ENCODE data around the gene HOXD9.

Gene HOXD9

DNA sequence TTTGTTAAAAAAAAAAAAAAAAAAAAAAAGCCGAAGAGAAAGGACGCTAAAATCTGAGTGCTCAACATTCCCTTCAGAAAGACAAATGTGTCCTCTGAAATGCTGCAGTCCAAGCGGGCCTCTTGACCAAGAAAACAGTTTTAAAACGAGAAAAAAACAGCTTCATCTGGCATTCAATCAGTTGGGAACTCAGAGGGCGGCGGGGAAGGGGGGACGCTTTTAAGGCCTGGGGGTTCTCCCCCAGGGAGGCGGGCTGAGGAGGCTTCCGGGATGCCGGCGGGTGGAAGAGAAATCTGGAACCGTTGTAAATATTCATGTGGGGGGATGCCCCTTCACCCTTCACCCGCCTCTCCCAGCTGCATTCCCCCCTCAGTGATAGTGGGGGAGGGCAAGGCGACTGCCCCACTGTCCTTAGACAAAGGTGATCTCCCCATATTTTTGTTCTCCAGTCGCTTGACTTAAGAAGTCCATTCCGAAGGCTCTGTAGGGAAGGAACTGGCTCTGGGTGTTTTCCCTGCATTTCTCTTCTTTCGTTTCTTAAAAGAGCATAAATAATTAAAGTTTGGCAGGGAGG lies 18.7 kb upstream of the HOXD9 start:
- H3K27me3 ChIP-seq (ENCODE audit: control insufficient read depth, insufficient read depth, low read length): peaks cover 93% of the 10 kb centered on the region
- H3K36me3 ChIP-seq (ENCODE audit: control insufficient read depth, insufficient read depth, low read length): no peaks in the 10 kb centered on the region
- H3K4me1 ChIP-seq (ENCODE audit: control insufficient read depth, insufficient read depth, low read length): no peaks in the 10 kb centered on the region
- H3K9me3 ChIP-seq (ENCODE audit: control insufficient read depth, low read length): no peaks in the 10 kb centered on the region
- H3K9ac ChIP-seq (ENCODE audit: low read length): no peak overlapping the region
- no peak overlapping the region for H3K4me3 ChIP-seq (ENCODE audit: low read length)

DNA sequence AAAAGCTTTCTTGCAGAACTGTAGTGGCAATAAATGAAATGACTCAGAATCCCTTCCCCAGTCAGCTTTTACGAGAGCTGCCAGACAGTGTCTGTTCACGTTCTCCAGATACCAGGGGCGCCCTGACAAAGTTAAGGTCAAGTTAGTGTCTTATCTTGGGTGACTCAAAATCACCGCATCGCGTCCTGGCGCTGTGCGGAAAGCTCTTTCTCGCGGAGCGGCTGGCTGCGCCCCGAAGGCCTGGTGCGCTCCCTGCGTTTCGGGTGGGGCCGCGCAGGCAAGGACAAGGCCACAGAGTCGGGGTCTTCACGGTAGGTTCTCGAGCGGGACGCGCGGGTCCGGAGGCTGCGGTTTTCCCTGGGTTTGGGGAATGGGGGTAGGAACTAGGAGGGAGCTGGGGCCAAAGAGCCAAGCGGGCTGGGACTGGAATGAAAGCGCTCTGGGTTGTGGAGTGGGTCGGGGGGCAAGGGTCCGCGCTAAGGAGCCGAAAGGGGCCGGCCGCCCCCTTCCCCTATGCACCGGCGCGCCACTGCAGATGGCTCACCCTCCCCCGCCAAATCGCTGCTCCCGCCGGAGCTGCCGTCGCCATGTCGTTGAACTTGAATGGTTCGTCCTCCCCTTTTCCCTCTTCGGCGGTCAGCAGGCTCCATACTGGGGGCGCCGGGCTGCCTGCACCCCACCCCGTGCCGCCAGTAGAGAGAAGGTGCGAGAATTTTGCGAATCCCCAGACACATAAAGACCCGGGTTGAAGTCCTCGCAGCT lies 18.0 kb upstream of the HOXD9 start:
- H3K4me3 ChIP-seq (ENCODE audit: low read length): no peak overlapping the region
- no peaks in the 10 kb centered on the region for H3K36me3 ChIP-seq (ENCODE audit: control insufficient read depth, insufficient read depth, low read length)
- peaks cover 93% of the 10 kb centered on the region for H3K27me3 ChIP-seq (ENCODE audit: control insufficient read depth, insufficient read depth, low read length)
- no peaks in the 10 kb centered on the region for H3K4me1 ChIP-seq (ENCODE audit: control insufficient read depth, insufficient read depth, low read length)
- no peaks in the 10 kb centered on the region for H3K9me3 ChIP-seq (ENCODE audit: control insufficient read depth, low read length)
- no peak overlapping the region for H3K9ac ChIP-seq (ENCODE audit: low read length)

DNA sequence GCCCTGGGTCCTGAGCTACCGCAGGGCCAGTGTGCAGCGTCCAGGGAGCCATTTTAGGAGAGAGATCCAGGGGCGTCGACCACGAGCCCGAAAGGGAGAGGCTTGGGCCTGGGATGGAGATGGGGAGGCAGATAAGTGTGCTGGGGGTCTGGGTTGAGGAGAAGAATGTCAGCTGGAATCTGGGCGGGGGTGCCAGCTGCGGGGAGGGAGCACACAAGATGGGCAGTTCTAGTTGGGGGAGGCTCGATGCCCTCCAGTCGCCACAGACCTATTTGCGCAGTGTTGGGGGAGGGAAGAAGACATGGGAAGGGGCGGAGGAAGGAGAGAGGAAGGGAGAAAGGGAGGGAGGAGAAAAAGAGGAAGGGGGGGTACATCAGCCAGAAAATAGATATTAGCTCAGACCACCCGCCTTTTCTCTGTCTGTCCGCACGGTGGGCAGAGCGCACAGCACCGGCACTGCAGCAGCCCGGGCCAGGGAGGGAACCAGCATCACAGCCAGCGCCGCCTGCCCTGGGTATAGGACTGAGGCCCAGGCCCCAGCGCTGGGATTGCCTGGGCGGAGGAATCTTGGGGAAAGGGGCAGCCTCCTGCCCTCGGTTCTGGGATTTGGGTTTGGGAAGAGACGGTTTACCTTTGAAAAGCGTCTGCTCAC lies 17.3 kb upstream of the HOXD9 start:
- Histone ChIP-seq H3K9me3 (ENCODE audit: control insufficient read depth, low read length) (no peaks in the 10 kb centered on the region), H3K27me3 (ENCODE audit: control insufficient read depth, insufficient read depth, low read length) (peaks cover 93% of the 10 kb centered on the region), H3K36me3 (ENCODE audit: control insufficient read depth, insufficient read depth, low read length) (no peaks in the 10 kb centered on the region), H3K4me1 (ENCODE audit: control insufficient read depth, insufficient read depth, low read length) (no peaks in the 10 kb centered on the region), H3K9ac (ENCODE audit: low read length) (no peak overlapping the region), H3K4me3 (ENCODE audit: low read length) (no peak overlapping the region)

DNA sequence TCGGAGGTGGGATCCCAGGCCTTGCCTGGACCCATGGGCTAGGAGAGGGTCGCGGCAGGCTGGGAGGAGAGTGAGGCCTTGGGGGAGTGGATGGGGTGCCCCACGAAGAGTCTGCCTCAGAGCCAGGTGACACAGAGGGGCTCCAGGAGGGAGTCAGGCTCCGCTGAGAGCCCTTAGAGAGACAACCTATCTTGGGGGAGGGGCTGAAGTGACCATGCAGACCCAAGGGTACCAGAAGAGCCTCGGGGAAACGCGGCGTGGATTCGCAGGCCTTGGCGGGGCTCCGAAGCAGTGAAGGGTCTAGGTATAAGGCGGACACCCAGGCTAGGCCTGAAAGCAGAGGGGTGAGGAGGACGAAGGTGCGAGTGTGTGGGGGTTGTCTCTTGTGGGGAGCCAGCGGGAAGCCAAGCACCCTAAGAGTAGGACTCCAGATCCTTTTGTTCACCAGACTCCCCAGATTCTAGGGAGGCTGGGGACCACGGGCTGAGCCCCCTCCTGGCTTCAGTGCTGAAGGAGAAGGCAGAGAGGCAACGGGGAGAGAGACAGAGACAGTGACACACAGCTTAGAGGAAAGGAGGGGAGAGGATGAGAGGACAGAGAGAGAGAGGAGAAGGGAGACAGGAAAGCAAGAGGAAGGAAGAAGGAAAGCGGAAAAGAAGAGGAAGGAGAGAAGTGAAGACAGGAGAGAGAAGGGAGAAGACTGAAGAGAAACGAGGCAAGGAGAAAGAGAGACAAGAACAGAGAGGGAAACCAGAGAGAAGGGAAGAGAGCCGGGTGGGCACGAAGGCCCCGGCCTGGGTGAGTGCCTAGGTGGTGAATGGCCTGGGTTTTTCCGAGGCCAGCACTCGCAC lies 16.6 kb upstream of the HOXD9 start:
- no peak overlapping the region for H3K9ac ChIP-seq (ENCODE audit: low read length)
- no peak overlapping the region for H3K4me3 ChIP-seq (ENCODE audit: low read length)
- H3K27me3 ChIP-seq (ENCODE audit: control insufficient read depth, insufficient read depth, low read length): peaks cover 93% of the 10 kb centered on the region
- H3K36me3 ChIP-seq (ENCODE audit: control insufficient read depth, insufficient read depth, low read length): no peaks in the 10 kb centered on the region
- H3K9me3 ChIP-seq (ENCODE audit: control insufficient read depth, low read length): no peaks in the 10 kb centered on the region
- no peaks in the 10 kb centered on the region for H3K4me1 ChIP-seq (ENCODE audit: control insufficient read depth, insufficient read depth, low read length)

DNA sequence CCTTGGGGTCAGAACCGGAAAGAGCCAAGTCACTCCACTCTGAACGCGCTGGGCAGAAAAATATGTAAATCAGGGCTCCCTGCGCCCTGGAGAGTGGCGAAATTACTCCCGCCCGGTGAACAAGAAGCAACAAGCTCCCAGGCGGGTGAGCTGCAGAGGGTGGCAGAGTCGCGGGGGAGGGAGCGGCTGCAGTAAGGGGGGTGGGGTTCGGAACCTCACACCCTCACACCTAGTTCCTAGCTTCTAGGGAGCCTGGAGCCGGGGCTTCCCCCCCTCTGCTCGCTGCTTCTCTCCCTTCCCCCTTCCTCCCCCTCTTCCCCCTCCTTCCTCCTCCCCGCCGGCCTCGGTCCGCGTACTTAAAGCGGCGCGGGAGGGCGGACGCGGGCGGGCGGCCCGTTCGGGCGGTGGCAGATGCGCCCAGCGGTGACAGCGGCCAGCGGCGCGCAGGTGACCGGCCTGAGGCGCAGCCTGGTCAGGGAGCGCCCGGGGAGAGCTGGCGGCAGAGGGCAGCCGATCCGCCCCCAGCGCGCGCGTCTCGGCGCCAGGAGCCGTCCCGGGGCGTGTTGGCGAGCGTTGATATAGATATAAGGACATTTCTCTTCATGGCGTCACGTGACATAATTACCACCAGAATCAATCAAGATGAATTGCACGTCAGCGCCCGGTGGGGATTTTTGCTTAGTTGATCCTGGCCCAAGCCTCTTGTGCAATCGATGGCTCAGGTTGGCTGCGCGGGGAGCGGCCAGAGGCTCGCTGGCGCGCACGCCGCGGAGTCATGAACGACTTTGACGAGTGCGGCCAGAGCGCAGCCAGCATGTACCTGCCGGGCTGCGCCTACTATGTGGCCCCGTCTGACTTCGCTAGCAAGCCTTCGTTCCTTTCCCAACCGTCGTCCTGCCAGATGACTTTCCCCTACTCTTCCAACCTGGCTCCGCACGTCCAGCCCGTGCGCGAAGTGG lies 15.7 kb upstream of the HOXD9 start, which contains the start of gene HOXD11:
TSS of gene HOXD11 (plus strand) at position 700 of the 959 bp plus-strand sequence. CDS start at position 776, 76 bp downstream.
- H3K36me3 ChIP-seq (ENCODE audit: control insufficient read depth, insufficient read depth, low read length): no peaks in the 10 kb centered on the region
- no peaks in the 10 kb centered on the region for H3K9me3 ChIP-seq (ENCODE audit: control insufficient read depth, low read length)
- H3K4me3 ChIP-seq (ENCODE audit: low read length): no peak within 1 kb of the TSS
- peaks cover 93% of the 10 kb centered on the region for H3K27me3 ChIP-seq (ENCODE audit: control insufficient read depth, insufficient read depth, low read length)
- H3K9ac ChIP-seq (ENCODE audit: low read length): no peak within 1 kb of the TSS
- no peaks in the 10 kb centered on the region for H3K4me1 ChIP-seq (ENCODE audit: control insufficient read depth, insufficient read depth, low read length)

DNA sequence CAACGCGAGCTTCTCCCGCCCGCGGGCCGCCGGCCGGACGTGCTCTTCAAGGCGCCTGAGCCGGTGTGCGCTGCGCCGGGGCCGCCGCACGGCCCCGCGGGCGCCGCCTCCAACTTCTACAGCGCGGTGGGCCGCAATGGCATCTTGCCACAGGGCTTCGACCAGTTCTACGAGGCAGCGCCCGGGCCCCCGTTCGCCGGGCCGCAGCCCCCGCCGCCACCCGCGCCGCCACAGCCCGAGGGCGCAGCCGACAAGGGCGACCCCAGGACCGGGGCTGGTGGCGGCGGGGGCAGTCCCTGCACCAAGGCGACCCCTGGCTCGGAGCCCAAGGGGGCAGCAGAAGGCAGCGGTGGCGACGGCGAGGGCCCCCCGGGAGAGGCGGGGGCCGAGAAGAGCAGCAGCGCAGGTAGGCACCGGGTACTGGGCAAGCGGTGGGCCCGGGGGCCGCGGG lies 14.8 kb upstream of the HOXD9 start:
- Histone ChIP-seq H3K27me3 (ENCODE audit: control insufficient read depth, insufficient read depth, low read length) (peaks cover 93% of the 10 kb centered on the region), H3K4me3 (ENCODE audit: low read length) (no peak overlapping the region), H3K9me3 (ENCODE audit: control insufficient read depth, low read length) (no peaks in the 10 kb centered on the region), H3K4me1 (ENCODE audit: control insufficient read depth, insufficient read depth, low read length) (no peaks in the 10 kb centered on the region), H3K36me3 (ENCODE audit: control insufficient read depth, insufficient read depth, low read length) (no peaks in the 10 kb centered on the region), H3K9ac (ENCODE audit: low read length) (no peak overlapping the region)

DNA sequence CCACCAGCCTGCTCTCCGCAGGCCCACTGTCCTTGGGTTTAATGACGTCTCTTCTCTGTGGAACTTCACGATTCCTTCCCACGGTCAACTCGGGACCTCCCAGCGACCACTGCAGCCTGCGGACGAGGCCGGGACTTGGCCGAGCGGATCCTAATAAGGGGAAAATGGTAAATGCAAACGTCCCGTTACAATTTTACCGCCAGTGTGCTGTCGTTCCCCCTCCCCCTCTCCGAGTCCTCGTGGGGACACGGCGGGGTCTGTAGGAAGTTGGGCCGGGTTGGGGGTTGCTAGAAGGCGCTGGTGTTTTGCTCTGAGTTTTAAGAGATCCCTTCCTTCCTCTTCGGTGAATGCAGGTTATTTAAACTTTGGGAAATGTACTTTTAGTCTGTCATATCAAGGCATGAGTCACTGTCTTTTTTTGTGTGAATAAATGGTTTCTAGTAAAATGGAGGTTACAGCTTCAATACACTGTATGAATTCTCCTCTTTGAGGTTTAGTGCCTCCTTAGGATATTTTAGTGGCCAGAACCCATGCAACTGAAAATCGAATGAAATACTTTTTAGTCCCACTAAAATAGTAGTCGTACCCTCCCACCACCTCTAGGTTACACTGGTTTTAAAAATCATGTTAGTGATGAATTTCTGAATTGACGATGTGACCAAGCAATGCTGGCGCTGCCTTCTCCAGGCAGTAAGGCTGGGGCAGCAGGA lies 13.2 kb upstream of the HOXD9 start:
- H3K27me3 ChIP-seq (ENCODE audit: control insufficient read depth, insufficient read depth, low read length): peaks cover 93% of the 10 kb centered on the region

DNA sequence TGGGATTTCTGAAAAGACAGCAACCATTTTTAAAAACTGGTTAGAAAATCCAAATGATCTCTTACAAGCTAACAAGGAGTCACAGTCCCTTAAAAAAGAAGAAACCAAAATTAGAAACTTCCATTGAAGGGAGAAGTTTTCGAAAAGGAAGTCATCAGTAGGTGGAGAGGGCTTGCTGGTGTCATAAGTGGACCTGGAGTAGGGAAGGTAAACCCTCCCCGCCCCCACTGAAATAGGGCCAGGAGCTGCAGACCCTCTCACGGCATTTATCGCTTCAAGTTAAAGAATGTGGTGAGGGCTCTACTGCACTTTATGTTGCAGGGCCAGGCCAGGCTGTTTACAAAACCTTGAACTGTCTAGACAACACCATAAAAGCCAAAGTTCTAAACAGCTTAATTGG lies 12.6 kb upstream of the HOXD9 start:
- H3K9me3 ChIP-seq (ENCODE audit: control insufficient read depth, low read length): no peaks in the 10 kb centered on the region
- H3K27me3 ChIP-seq (ENCODE audit: control insufficient read depth, insufficient read depth, low read length): peaks cover 93% of the 10 kb centered on the region
- no peak overlapping the region for H3K4me3 ChIP-seq (ENCODE audit: low read length)
- no peaks in the 10 kb centered on the region for H3K36me3 ChIP-seq (ENCODE audit: control insufficient read depth, insufficient read depth, low read length)
- no peaks in the 10 kb centered on the region for H3K4me1 ChIP-seq (ENCODE audit: control insufficient read depth, insufficient read depth, low read length)
- H3K9ac ChIP-seq (ENCODE audit: low read length): no peak overlapping the region

More for the DNA sequence above, 13.2 kb upstream of the HOXD9 start:
- Histone ChIP-seq H3K9ac (ENCODE audit: low read length) (no peak overlapping the region), H3K4me1 (ENCODE audit: control insufficient read depth, insufficient read depth, low read length) (no peaks in the 10 kb centered on the region), H3K4me3 (ENCODE audit: low read length) (no peak overlapping the region), H3K36me3 (ENCODE audit: control insufficient read depth, insufficient read depth, low read length) (no peaks in the 10 kb centered on the region), H3K9me3 (ENCODE audit: control insufficient read depth, low read length) (no peaks in the 10 kb centered on the region)

DNA sequence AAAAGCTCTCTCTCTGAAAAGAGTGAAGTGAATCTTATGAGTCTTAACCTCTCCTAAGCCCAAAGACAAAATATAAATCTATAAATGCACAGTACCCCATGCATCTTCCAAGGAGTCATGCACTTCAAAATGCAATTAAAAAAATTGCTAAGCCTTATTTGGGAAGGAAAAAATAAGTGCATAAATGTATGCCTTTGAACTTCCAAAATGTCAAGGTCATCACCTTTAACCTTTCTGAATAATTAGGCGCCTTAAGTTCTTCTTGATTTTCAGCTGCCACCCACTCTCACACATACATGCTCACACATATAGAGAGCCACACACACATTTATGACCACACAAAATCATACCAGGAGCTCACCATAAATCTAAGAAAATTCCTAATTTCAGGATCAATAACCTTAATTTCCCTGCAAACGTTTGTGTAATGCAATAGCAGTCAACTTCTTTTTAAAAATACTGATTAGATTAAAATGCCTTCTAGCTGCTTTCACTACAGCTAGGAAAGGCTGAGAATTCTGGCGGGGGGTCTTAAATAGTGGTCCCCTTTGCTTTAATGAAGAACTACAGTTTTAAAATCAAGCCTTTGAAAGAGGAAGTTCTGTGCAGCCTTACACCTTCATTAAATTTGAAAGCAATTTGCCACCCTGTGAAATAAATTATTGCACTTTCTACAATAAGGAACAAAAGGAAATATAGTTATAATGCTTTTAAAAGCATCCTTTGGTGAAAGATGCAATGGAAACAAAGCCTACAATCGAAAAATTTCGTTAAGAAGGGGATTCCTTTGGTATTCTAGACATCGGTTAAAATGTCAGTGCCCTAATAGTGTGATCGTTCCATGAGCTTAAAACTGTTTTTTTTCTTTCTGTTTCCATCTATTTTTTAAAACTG lies 11.9 kb upstream of the HOXD9 start:
- H3K27me3 ChIP-seq (ENCODE audit: control insufficient read depth, insufficient read depth, low read length): peaks cover 92% of the 10 kb centered on the region
- H3K9ac ChIP-seq (ENCODE audit: low read length): no peak overlapping the region
- no peaks in the 10 kb centered on the region for H3K4me1 ChIP-seq (ENCODE audit: control insufficient read depth, insufficient read depth, low read length)
- H3K4me3 ChIP-seq (ENCODE audit: low read length): no peak overlapping the region
- no peaks in the 10 kb centered on the region for H3K36me3 ChIP-seq (ENCODE audit: control insufficient read depth, insufficient read depth, low read length)
- H3K9me3 ChIP-seq (ENCODE audit: control insufficient read depth, low read length): no peaks in the 10 kb centered on the region

DNA sequence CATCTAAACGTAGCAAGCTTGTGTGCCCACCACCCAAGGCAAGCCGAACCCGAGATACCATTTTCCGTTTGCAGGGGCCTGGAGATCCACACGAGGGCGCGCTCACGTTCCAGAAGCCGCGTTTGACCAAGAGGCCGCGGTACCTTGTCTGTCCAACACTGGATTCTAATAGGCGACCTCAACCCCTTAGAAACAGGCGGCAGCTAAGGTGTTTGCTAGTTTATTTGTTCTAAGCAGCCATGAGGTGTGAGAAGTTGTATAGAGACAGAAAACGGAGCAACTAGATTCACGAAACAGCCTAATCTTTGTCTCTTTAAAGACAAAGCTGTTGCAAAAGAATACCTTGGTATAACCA lies 11.2 kb upstream of the HOXD9 start:
- no peaks in the 10 kb centered on the region for H3K4me1 ChIP-seq (ENCODE audit: control insufficient read depth, insufficient read depth, low read length)
- H3K9ac ChIP-seq (ENCODE audit: low read length): no peak overlapping the region

More for the DNA sequence above, 11.2 kb upstream of the HOXD9 start:
- Histone ChIP-seq H3K9me3 (ENCODE audit: control insufficient read depth, low read length) (no peaks in the 10 kb centered on the region), H3K27me3 (ENCODE audit: control insufficient read depth, insufficient read depth, low read length) (peaks cover 92% of the 10 kb centered on the region), H3K4me3 (ENCODE audit: low read length) (no peak overlapping the region), H3K36me3 (ENCODE audit: control insufficient read depth, insufficient read depth, low read length) (no peaks in the 10 kb centered on the region)
